Measurements from ENCODE around the gene KDF1. TPM values are rescaled to one million over a fixed set of nuclear protein-coding genes. Genes with fewer than 3 reads are reported as not detected.

KDF1 gene
- total and polyA plus RNA-seq, 2 of the 13 experiments (the other 11 are each of a cell fraction or from before 2014, with no cell fraction given) = 1.9 to 4.9 TPM

- TF ChIP-seq ZNF580 (CRISPR knock-in tag; IDR thresholded peaks at IDR 0.05; ENCODE audit: borderline replicate concordance, low read depth) = no peak
- TF ChIP-seq ZNF296 (CRISPR knock-in tag; conservative IDR thresholded peaks at IDR 0.05) = no peak
- no peak for TF ChIP-seq ASH2L (IDR thresholded peaks at IDR 0.05; ENCODE audit: insufficient read length, low read depth, low read length)
- TF ChIP-seq MBNL3 (CRISPR knock-in tag; conservative IDR thresholded peaks at IDR 0.05) = no peak
- TF ChIP-seq ZNF558 (CRISPR knock-in tag; IDR thresholded peaks at IDR 0.05; ENCODE audit: borderline replicate concordance) = no peak
- TF ChIP-seq, protein P1, sequence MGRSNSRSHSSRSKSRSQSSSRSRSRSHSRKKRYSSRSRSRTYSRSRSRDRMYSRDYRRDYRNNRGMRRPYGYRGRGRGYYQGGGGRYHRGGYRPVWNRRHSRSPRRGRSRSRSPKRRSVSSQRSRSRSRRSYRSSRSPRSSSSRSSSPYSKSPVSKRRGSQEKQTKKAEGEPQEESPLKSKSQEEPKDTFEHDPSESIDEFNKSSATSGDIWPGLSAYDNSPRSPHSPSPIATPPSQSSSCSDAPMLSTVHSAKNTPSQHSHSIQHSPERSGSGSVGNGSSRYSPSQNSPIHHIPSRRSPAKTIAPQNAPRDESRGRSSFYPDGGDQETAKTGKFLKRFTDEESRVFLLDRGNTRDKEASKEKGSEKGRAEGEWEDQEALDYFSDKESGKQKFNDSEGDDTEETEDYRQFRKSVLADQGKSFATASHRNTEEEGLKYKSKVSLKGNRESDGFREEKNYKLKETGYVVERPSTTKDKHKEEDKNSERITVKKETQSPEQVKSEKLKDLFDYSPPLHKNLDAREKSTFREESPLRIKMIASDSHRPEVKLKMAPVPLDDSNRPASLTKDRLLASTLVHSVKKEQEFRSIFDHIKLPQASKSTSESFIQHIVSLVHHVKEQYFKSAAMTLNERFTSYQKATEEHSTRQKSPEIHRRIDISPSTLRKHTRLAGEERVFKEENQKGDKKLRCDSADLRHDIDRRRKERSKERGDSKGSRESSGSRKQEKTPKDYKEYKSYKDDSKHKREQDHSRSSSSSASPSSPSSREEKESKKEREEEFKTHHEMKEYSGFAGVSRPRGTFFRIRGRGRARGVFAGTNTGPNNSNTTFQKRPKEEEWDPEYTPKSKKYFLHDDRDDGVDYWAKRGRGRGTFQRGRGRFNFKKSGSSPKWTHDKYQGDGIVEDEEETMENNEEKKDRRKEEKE (IDR thresholded peaks at IDR 0.05) = no peak
- TF ChIP-seq ONECUT2 (CRISPR knock-in tag; IDR thresholded peaks at IDR 0.05) = no peak
- TF ChIP-seq NR2F1 (CRISPR knock-in tag; IDR thresholded peaks at IDR 0.05) = no peak
- TF ChIP-seq SCMH1 (CRISPR knock-in tag; IDR thresholded peaks at IDR 0.05; ENCODE audit: borderline replicate concordance) = no peak
- TF ChIP-seq PHB2 (IDR thresholded peaks at IDR 0.05; ENCODE audit: partially characterized antibody) = no peak
- TF ChIP-seq RBAK (CRISPR knock-in tag; IDR thresholded peaks at IDR 0.05) = no peak
- no peak for TF ChIP-seq ZNF224 (CRISPR knock-in tag; IDR thresholded peaks at IDR 0.05)
- no peak for TF ChIP-seq NFE2L1 (CRISPR knock-in tag; IDR thresholded peaks at IDR 0.05; ENCODE audit: borderline replicate concordance)
- peak; percentile 27; the same call in 1 of the 2 replicates for TF ChIP-seq ZNF563 (CRISPR knock-in tag; IDR thresholded peaks at IDR 0.05)
- TF ChIP-seq, protein P2, sequence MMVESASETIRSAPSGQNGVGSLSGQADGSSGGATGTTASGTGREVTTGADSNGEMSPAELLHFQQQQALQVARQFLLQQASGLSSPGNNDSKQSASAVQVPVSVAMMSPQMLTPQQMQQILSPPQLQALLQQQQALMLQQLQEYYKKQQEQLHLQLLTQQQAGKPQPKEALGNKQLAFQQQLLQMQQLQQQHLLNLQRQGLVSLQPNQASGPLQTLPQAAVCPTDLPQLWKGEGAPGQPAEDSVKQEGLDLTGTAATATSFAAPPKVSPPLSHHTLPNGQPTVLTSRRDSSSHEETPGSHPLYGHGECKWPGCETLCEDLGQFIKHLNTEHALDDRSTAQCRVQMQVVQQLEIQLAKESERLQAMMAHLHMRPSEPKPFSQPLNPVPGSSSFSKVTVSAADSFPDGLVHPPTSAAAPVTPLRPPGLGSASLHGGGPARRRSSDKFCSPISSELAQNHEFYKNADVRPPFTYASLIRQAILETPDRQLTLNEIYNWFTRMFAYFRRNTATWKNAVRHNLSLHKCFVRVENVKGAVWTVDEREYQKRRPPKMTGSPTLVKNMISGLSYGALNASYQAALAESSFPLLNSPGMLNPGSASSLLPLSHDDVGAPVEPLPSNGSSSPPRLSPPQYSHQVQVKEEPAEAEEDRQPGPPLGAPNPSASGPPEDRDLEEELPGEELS (CRISPR knock-in tag; IDR thresholded peaks at IDR 0.05) = no peak
- TF ChIP-seq ZNF432 (CRISPR knock-in tag; IDR thresholded peaks at IDR 0.05; ENCODE audit: borderline replicate concordance) = 0 out of 2 replicates have a peak, but pooled peaks have one; percentile 9
- no peak for TF ChIP-seq ZNF317 (CRISPR knock-in tag; IDR thresholded peaks at IDR 0.05)
- peak; percentile 2; the same call in 1 of the 2 replicates for TF ChIP-seq KDM2A (CRISPR knock-in tag; IDR thresholded peaks at IDR 0.05; ENCODE audit: borderline replicate concordance, low read depth)
- TF ChIP-seq ZNF12 (CRISPR knock-in tag; IDR thresholded peaks at IDR 0.05) = no peak
- no peak for TF ChIP-seq NFKB2 (CRISPR knock-in tag; IDR thresholded peaks at IDR 0.05; ENCODE audit: borderline replicate concordance)
- no peak for TF ChIP-seq KLF9 (CRISPR knock-in tag; IDR thresholded peaks at IDR 0.05; ENCODE audit: low read depth)
- TF ChIP-seq ZNF34 (CRISPR knock-in tag; IDR thresholded peaks at IDR 0.05; ENCODE audit: borderline replicate concordance) = no peak
- no peak for TF ChIP-seq LCORL (IDR thresholded peaks at IDR 0.05)
- TF ChIP-seq LCORL (CRISPR knock-in tag; IDR thresholded peaks at IDR 0.05) = no peak
- 0 out of 2 replicates have a peak, but pooled peaks have one; percentile 77 for TF ChIP-seq ZNF674 (CRISPR knock-in tag; IDR thresholded peaks at IDR 0.05; ENCODE audit: low read depth)
- no peak for TF ChIP-seq ZNF251 (CRISPR knock-in tag; IDR thresholded peaks at IDR 0.05)
- no peak for TF ChIP-seq ZNF205 (CRISPR knock-in tag; IDR thresholded peaks at IDR 0.05)
Measured at GRCh38 chr1:26913389-26913753, 46.9 kb downstream of the KDF1 start (continued).
